GM10847 (cell line): ENCODE measurements around the gene ANK2.

Source experiments
- POLR2A ChIP-seq: IDR thresholded peaks from 2 replicates; pipeline ENCODE4 v1.6.1; 2011; ENCODE audit not compliant: insufficient read length; ENCODE audit errors: extremely low read depth

The ANK2 gene

GRCh38 chr4:113109106-113109718 is 59.8 kb downstream of the ANK2 start:
- TF ChIP-seq POLR2A, result no peak

GRCh38 chr4:113112338-113112978 is 63.0 kb downstream of the ANK2 start:
- TF ChIP-seq POLR2A, result no peak

- no peak for TF ChIP-seq POLR2A
Measured at GRCh38 chr4:113113151-113113550, 63.7 kb downstream of the ANK2 start.

GRCh38 chr4:113114884-113115283 is 65.4 kb downstream of the ANK2 start:
- no peak for TF ChIP-seq POLR2A

- TF ChIP-seq POLR2A, result no peak
Measured at GRCh38 chr4:113116414-113117357, 67.2 kb downstream of the ANK2 start.

GRCh38 chr4:113117358-113117702 is 67.9 kb downstream of the ANK2 start:
- no peak for TF ChIP-seq POLR2A

- TF ChIP-seq POLR2A, result no peak
Measured at GRCh38 chr4:113122066-113122465, 72.6 kb downstream of the ANK2 start.

GRCh38 chr4:113125418-113125817 is 76.0 kb downstream of the ANK2 start:
- TF ChIP-seq POLR2A, result no peak

- TF ChIP-seq POLR2A, result no peak
Measured at GRCh38 chr4:113131136-113131535, 81.7 kb downstream of the ANK2 start.

GRCh38 chr4:113131621-113132020 is 82.2 kb downstream of the ANK2 start:
- TF ChIP-seq POLR2A, result no peak

GRCh38 chr4:113141901-113142346 is 92.5 kb downstream of the ANK2 start:
- TF ChIP-seq POLR2A, result no peak

- TF ChIP-seq POLR2A, result no peak
Measured at GRCh38 chr4:113142351-113142750, 92.9 kb downstream of the ANK2 start.

- TF ChIP-seq POLR2A, result no peak
Measured at GRCh38 chr4:113144091-113144490, 94.6 kb downstream of the ANK2 start.

GRCh38 chr4:113145147-113145518 is 95.7 kb downstream of the ANK2 start:
- no peak for TF ChIP-seq POLR2A

- no peak for TF ChIP-seq POLR2A
Measured at GRCh38 chr4:113145519-113146291, 96.3 kb downstream of the ANK2 start.
